Lower leg skin (tissue), 4 donors: Measurements from ENCODE around the gene DGKD. TPM values are rescaled to one million over a fixed set of nuclear protein-coding genes. Genes with fewer than 3 reads are reported as not detected.
A peak's percentile ranks its signal among the peaks of the same experiment; 100 is the strongest.

Experiments used
- DNase-seq, 2 donors: peaks; one replicate each; pipeline ENCODE4 v3.0.0-alpha.2; 2019; ENCODE audit warnings: low spot score in 2 of 2
- H3K4me3 ChIP-seq: fragments of 200-600 bp; sonication (generic); 2 replicates; pipeline ENCODE4 v1.5.1; 2017; ENCODE audit warnings: mild to moderate bottlenecking, low read depth; ENCODE audit not compliant: poor library complexity, severe bottlenecking
- CTCF ChIP-seq, 3 donors: fragments of 450-650 bp; IDR thresholded peaks; one replicate each; pipeline ENCODE4 v1.5.1; 2016; ENCODE audit warnings: antibody characterized with exemption in 3 of 3, mild to moderate bottlenecking in 3 of 3, moderate library complexity in 2 of 3
- POLR2A ChIP-seq, 2 donors: fragments of 450-650 bp; IDR thresholded peaks; one replicate each; pipeline ENCODE4 v1.6.1; 2016 to 2017; ENCODE audit warnings: antibody characterized with exemption in 2 of 2, mild to moderate bottlenecking in 1 of 2, moderate library complexity in 1 of 2
- WGBS, 2 donors: methylation state at CpG; one replicate each; pipeline ENCODE4 v1.1.5; 2018; 5-methylcytosine and 5-hydroxymethylcytosine counted together
- intact Hi-C: fragments of 100-400 bp; cut with DNase I; formaldehyde crosslinking; loops from one replicate; pipeline ENCODE4 v1.15.0; 2023; ENCODE audit warnings: low total_unique reads
- total RNA-seq, 4 donors: library from RNA; depleted of rRNA; stranded (reverse); fragments of >200 nt; gene quantifications; one replicate each; pipeline ENCODE4 v1.1.0, GENCODE V29; 2016

Gene DGKD
- total RNA-seq, 4 donors from 2014 or later = 5.8 to 15.2 (median 7.8) TPM

- H3K4me3 ChIP-seq = no peak overlapping the region
- peak in 1 of 2 donors; percentile 86 for DNase-seq
- intact Hi-C loops = no loop called here
- WGBS, 2 donors = 72 to 75% methylated on average over 19 of the region's 19 CpGs
- no peak for TF ChIP-seq POLR2A (IDR thresholded peaks at IDR 0.05)
- no peak for TF ChIP-seq CTCF (IDR thresholded peaks at IDR 0.05)
Measured at GRCh38 chr2:233418761-233419546, 64.7 kb downstream of the DGKD start.

GRCh38 chr2:233419602-233420391 lies 65.5 kb downstream of the DGKD start:
- no peak for TF ChIP-seq CTCF (IDR thresholded peaks at IDR 0.05)
- peak in 1 of 2 donors; percentile 36 for DNase-seq
- H3K4me3 ChIP-seq = no peak overlapping the region
- intact Hi-C loops = no loop called here
- WGBS, 2 donors = 77 to 78% methylated on average over 10 of the region's 10 CpGs

GRCh38 chr2:233421091-233421816 lies 67.0 kb downstream of the DGKD start:
- intact Hi-C loops = no loop called here
- H3K4me3 ChIP-seq = no peak overlapping the region
- peak in 1 of 2 donors; percentile 46 for DNase-seq
- WGBS, 2 donors = 86 to 93% methylated on average over 14 of the region's 14 CpGs
- TF ChIP-seq CTCF (IDR thresholded peaks at IDR 0.05) (no peak), POLR2A (IDR thresholded peaks at IDR 0.05) (no peak)

GRCh38 chr2:233422050-233422639 lies 67.9 kb downstream of the DGKD start:
- peak in 1 of 2 donors; percentile 84 for DNase-seq
- no peak for TF ChIP-seq POLR2A (IDR thresholded peaks at IDR 0.05)
- TF ChIP-seq CTCF (IDR thresholded peaks at IDR 0.05) = no peak
- intact Hi-C loops = no loop called here
- 76 to 79% methylated on average over 10 to 13 of the region's 13 CpGs for WGBS, 2 donors
- H3K4me3 ChIP-seq = no peak overlapping the region
